Measurements from ENCODE around the gene ST3GAL3. TPM values are rescaled to one million over a fixed set of nuclear protein-coding genes. Genes with fewer than 3 reads are reported as not detected.

Gene ST3GAL3
- total RNA-seq, 1 donor from 2014 or later, result 18.3 TPM

- H3K4me3 ChIP-seq (ENCODE audit: low read depth, low read length), result peak within 1 kb of the TSS; percentile 49
- TF ChIP-seq CTCF (conservative IDR thresholded peaks at IDR 0.05; ENCODE audit: low read depth, low read length), result no peak
- no peak for DNase-seq (ENCODE audit: low read depth)
These were observed 226.2 kb downstream of the ST3GAL3 start, which contains the start of gene ARTN for GRCh38 chr1:43933386-43934100. Gene ARTN, plus strand, starts transcription at chr1:43933801. Its CDS starts 1,856 bp downstream, at chr1:43935657.

- no peak for DNase-seq (ENCODE audit: low read depth)
- peak; percentile 93 for TF ChIP-seq CTCF (conservative IDR thresholded peaks at IDR 0.05; ENCODE audit: low read depth, low read length)
- H3K4me3 ChIP-seq (ENCODE audit: low read depth, low read length), result no peak overlapping the region
These were observed 227.0 kb downstream of the ST3GAL3 start for GRCh38 chr1:43934101-43934985.

- no peak for TF ChIP-seq CTCF (conservative IDR thresholded peaks at IDR 0.05; ENCODE audit: low read depth, low read length)
- DNase-seq (ENCODE audit: low read depth), result no peak
- H3K4me3 ChIP-seq (ENCODE audit: low read depth, low read length), result no peak overlapping the region
These were observed 227.6 kb downstream of the ST3GAL3 start for GRCh38 chr1:43934986-43935324.

- DNase-seq (ENCODE audit: low read depth), result no peak
- TF ChIP-seq CTCF (conservative IDR thresholded peaks at IDR 0.05; ENCODE audit: low read depth, low read length), result no peak
- H3K4me3 ChIP-seq (ENCODE audit: low read depth, low read length), result peak overlapping the region; percentile 49
These were observed 228.5 kb downstream of the ST3GAL3 start for GRCh38 chr1:43935711-43936427.

- DNase-seq (ENCODE audit: low read depth), result no peak
- TF ChIP-seq CTCF (conservative IDR thresholded peaks at IDR 0.05; ENCODE audit: low read depth, low read length), result peak; percentile 1
- H3K4me3 ChIP-seq (ENCODE audit: low read depth, low read length), result peak overlapping the region; percentile 49
These were observed 229.3 kb downstream of the ST3GAL3 start for GRCh38 chr1:43936431-43937151.

GRCh38 chr1:43937179-43937865 lies 230.0 kb downstream of the ST3GAL3 start:
- peak; percentile 53 for DNase-seq (ENCODE audit: low read depth)
- TF ChIP-seq CTCF (conservative IDR thresholded peaks at IDR 0.05; ENCODE audit: low read depth, low read length), result no peak
- peak overlapping the region; percentile 49 for H3K4me3 ChIP-seq (ENCODE audit: low read depth, low read length)

Data from epithelial cell of proximal tubule (primary cell).